ENCODE data around the gene NKAIN2.
A peak's percentile ranks its signal among the peaks of the same experiment; 100 is the strongest.

The NKAIN2 gene

GRCh38 chr6:124661097-124661661 lies 857.5 kb downstream of the NKAIN2 start:
- DNase-seq: no peak
- Histone ChIP-seq H4K91ac (ENCODE audit: low read depth, low read length) (no peak overlapping the region), H3K4me2 (ENCODE audit: low read length) (no peak overlapping the region), H2BK120ac (ENCODE audit: insufficient read depth, low read length, poor library complexity) (no peak overlapping the region), H2AFZ (ENCODE audit: insufficient read depth, low read length, poor library complexity) (no peak overlapping the region), H3K4me1 (ENCODE audit: control insufficient read depth in 1 of 2, insufficient read depth in 2 of 2, low read length in 2 of 2) (no peaks in the 10 kb centered on the region), H3K18ac (ENCODE audit: low read length) (no peak overlapping the region), H3K9me3 (ENCODE audit: insufficient read depth, low read depth, low read length) (no peaks in the 10 kb centered on the region), H4K12ac (ENCODE audit: low read depth, low read length) (no peak overlapping the region), H3K14ac (ENCODE audit: low read length) (no peak overlapping the region), H3K23ac (ENCODE audit: low read length) (no peak overlapping the region), H3K79me1 (ENCODE audit: low read length) (no peaks in the 10 kb centered on the region), H3K27me3 (ENCODE audit: insufficient read depth, low read length) (no peaks in the 10 kb centered on the region), H3K9ac (ENCODE audit: low read length) (no peak overlapping the region), H3K36me3 (ENCODE audit: control insufficient read depth in 1 of 2, insufficient read depth in 2 of 2, low read length in 2 of 2) (no peaks in the 10 kb centered on the region), H4K8ac (ENCODE audit: low read depth, low read length) (no peak overlapping the region), H2BK12ac (ENCODE audit: low read length) (no peak overlapping the region), H3K27ac (ENCODE audit: low read depth, low read length) (no peak overlapping the region), H3K79me2 (ENCODE audit: control insufficient read depth, insufficient read depth, low read length, poor library complexity) (no peaks in the 10 kb centered on the region), H3K4ac (ENCODE audit: low read depth, low read length) (no peak overlapping the region), H2BK5ac (ENCODE audit: low read depth, low read length, poor library complexity) (no peak overlapping the region), H3K4me3 (ENCODE audit: low read depth, low read length) (no peak overlapping the region), H2AK5ac (ENCODE audit: low read length) (no peak overlapping the region)
- no CpG with 5 or more reads among the region's 5 CpGs for WGBS (ENCODE audit: extremely low coverage, insufficient coverage, insufficient read length)

DNA sequence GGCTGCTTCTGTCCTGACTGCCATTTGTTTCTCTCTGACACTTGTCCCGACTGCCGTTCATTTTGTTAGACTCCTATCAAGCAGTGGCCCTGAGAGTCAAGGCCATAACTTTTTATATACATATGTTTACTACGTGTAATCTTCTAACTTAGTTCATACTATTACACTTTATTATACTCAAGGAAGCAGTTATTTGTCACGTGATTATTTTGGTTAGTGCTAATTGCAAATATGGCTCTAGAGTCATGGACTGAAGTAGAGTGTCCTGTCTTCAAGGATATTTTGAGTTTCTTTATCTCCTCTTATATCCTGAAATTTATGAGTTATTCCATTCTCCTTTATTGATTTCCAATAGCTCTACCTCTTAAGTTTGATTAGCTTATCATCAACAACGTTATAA lies 864.4 kb downstream of the NKAIN2 start:
- Histone ChIP-seq H2BK5ac (ENCODE audit: low read depth, low read length, poor library complexity) (no peak overlapping the region), H2AFZ (ENCODE audit: insufficient read depth, low read length, poor library complexity) (no peak overlapping the region), H3K18ac (ENCODE audit: low read length) (no peak overlapping the region), H3K79me2 (ENCODE audit: control insufficient read depth, insufficient read depth, low read length, poor library complexity) (no peaks in the 10 kb centered on the region), H3K4ac (ENCODE audit: low read depth, low read length) (no peak overlapping the region), H3K4me1 (ENCODE audit: control insufficient read depth in 1 of 2, insufficient read depth in 2 of 2, low read length in 2 of 2) (no peaks in the 10 kb centered on the region), H3K4me3 (ENCODE audit: low read depth, low read length) (no peak overlapping the region), H3K79me1 (ENCODE audit: low read length) (no peaks in the 10 kb centered on the region), H2BK120ac (ENCODE audit: insufficient read depth, low read length, poor library complexity) (no peak overlapping the region), H3K4me2 (ENCODE audit: low read length) (no peak overlapping the region), H3K9ac (ENCODE audit: low read length) (no peak overlapping the region), H2BK12ac (ENCODE audit: low read length) (no peak overlapping the region), H2AK5ac (ENCODE audit: low read length) (no peak overlapping the region), H3K14ac (ENCODE audit: low read length) (no peak overlapping the region), H3K23ac (ENCODE audit: low read length) (no peak overlapping the region), H4K12ac (ENCODE audit: low read depth, low read length) (no peak overlapping the region), H3K27ac (ENCODE audit: low read depth, low read length) (no peak overlapping the region), H3K36me3 (ENCODE audit: control insufficient read depth in 1 of 2, insufficient read depth in 2 of 2, low read length in 2 of 2) (no peaks in the 10 kb centered on the region), H4K91ac (ENCODE audit: low read depth, low read length) (no peak overlapping the region), H4K8ac (ENCODE audit: low read depth, low read length) (no peak overlapping the region), H3K9me3 (ENCODE audit: insufficient read depth, low read depth, low read length) (no peaks in the 10 kb centered on the region), H3K27me3 (ENCODE audit: insufficient read depth, low read length) (no peaks in the 10 kb centered on the region)
- WGBS (ENCODE audit: extremely low coverage, insufficient coverage, insufficient read length): no CpG with 5 or more reads among the region's 5 CpGs
- DNase-seq: no peak

GRCh38 chr6:124669713-124670480 lies 866.2 kb downstream of the NKAIN2 start:
- Histone ChIP-seq H3K9me3 (ENCODE audit: insufficient read depth, low read depth, low read length) (no peaks in the 10 kb centered on the region), H2BK120ac (ENCODE audit: insufficient read depth, low read length, poor library complexity) (no peak overlapping the region), H3K36me3 (ENCODE audit: control insufficient read depth in 1 of 2, insufficient read depth in 2 of 2, low read length in 2 of 2) (no peaks in the 10 kb centered on the region), H3K79me2 (ENCODE audit: control insufficient read depth, insufficient read depth, low read length, poor library complexity) (no peaks in the 10 kb centered on the region), H3K4me1 (ENCODE audit: control insufficient read depth in 1 of 2, insufficient read depth in 2 of 2, low read length in 2 of 2) (no peaks in the 10 kb centered on the region), H2AFZ (ENCODE audit: insufficient read depth, low read length, poor library complexity) (no peak overlapping the region), H2BK5ac (ENCODE audit: low read depth, low read length, poor library complexity) (no peak overlapping the region), H2AK5ac (ENCODE audit: low read length) (no peak overlapping the region), H3K4me2 (ENCODE audit: low read length) (no peak overlapping the region), H3K9ac (ENCODE audit: low read length) (no peak overlapping the region), H3K23ac (ENCODE audit: low read length) (no peak overlapping the region), H3K4ac (ENCODE audit: low read depth, low read length) (no peak overlapping the region), H3K4me3 (ENCODE audit: low read depth, low read length) (no peak overlapping the region), H3K14ac (ENCODE audit: low read length) (no peak overlapping the region), H4K8ac (ENCODE audit: low read depth, low read length) (no peak overlapping the region), H3K79me1 (ENCODE audit: low read length) (no peaks in the 10 kb centered on the region), H4K12ac (ENCODE audit: low read depth, low read length) (no peak overlapping the region), H2BK12ac (ENCODE audit: low read length) (no peak overlapping the region), H3K18ac (ENCODE audit: low read length) (no peak overlapping the region), H4K91ac (ENCODE audit: low read depth, low read length) (no peak overlapping the region), H3K27ac (ENCODE audit: low read depth, low read length) (no peak overlapping the region), H3K27me3 (ENCODE audit: insufficient read depth, low read length) (no peaks in the 10 kb centered on the region)
- 100% methylated on average over 1 of the region's 4 CpGs for WGBS (ENCODE audit: extremely low coverage, insufficient coverage, insufficient read length)
- peak in 1 of 2 donors; percentile 6 for DNase-seq

DNA sequence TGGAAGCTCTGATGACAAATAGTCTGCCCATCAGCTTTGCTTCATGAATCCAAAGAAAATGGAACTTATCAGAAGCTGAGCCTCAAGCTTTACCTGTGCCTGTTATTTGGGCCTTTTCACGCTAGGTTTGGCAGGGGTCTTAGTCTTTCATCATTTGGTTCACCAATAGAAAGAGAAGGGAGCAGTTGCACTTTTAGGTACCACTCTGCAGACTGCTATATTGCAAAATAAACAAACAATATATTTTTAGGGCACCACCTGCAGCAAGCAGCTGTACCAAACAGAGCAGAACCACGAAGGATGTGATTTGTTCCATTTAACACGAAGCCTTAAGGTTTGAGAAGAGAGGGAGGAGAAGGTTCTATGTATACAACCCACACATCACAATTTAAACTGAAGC lies 867.1 kb downstream of the NKAIN2 start:
- Histone ChIP-seq H3K4me2 (ENCODE audit: low read length) (no peak overlapping the region), H3K36me3 (ENCODE audit: control insufficient read depth in 1 of 2, insufficient read depth in 2 of 2, low read length in 2 of 2) (no peaks in the 10 kb centered on the region), H3K4me3 (ENCODE audit: low read depth, low read length) (no peak overlapping the region), H2BK12ac (ENCODE audit: low read length) (no peak overlapping the region), H2BK5ac (ENCODE audit: low read depth, low read length, poor library complexity) (no peak overlapping the region), H4K91ac (ENCODE audit: low read depth, low read length) (no peak overlapping the region), H3K27ac (ENCODE audit: low read depth, low read length) (no peak overlapping the region), H3K9me3 (ENCODE audit: insufficient read depth, low read depth, low read length) (no peaks in the 10 kb centered on the region), H2BK120ac (ENCODE audit: insufficient read depth, low read length, poor library complexity) (no peak overlapping the region), H2AFZ (ENCODE audit: insufficient read depth, low read length, poor library complexity) (no peak overlapping the region), H2AK5ac (ENCODE audit: low read length) (no peak overlapping the region), H3K79me2 (ENCODE audit: control insufficient read depth, insufficient read depth, low read length, poor library complexity) (no peaks in the 10 kb centered on the region), H3K4me1 (ENCODE audit: control insufficient read depth in 1 of 2, insufficient read depth in 2 of 2, low read length in 2 of 2) (no peaks in the 10 kb centered on the region), H3K27me3 (ENCODE audit: insufficient read depth, low read length) (no peaks in the 10 kb centered on the region), H4K8ac (ENCODE audit: low read depth, low read length) (no peak overlapping the region), H3K14ac (ENCODE audit: low read length) (no peak overlapping the region), H4K12ac (ENCODE audit: low read depth, low read length) (no peak overlapping the region), H3K79me1 (ENCODE audit: low read length) (no peaks in the 10 kb centered on the region), H3K23ac (ENCODE audit: low read length) (no peak overlapping the region), H3K4ac (ENCODE audit: low read depth, low read length) (no peak overlapping the region), H3K18ac (ENCODE audit: low read length) (no peak overlapping the region), H3K9ac (ENCODE audit: low read length) (no peak overlapping the region)
- WGBS (ENCODE audit: extremely low coverage, insufficient coverage, insufficient read length): no CpG with 5 or more reads among the region's 3 CpGs
- no peak for DNase-seq
